Testis (tissue), 2 donors: ENCODE measurements around the gene ZNF503.

ENCODE experiments used
- POLR2A ChIP-seq: fragments of 450-650 bp; IDR thresholded peaks from one replicate; pipeline ENCODE4 v1.6.1; 2017; ENCODE audit warnings: antibody characterized with exemption, mild to moderate bottlenecking, moderate library complexity
- TF ChIP-seq, protein P1 (sequence below), 3 experiments: fragments of 450-650 bp in 2 of 3; fragments of 200-600 bp in 1 of 3; sonication (generic) in 1 of 3; IDR thresholded peaks; one replicate each; pipeline ENCODE4 v1.5.1; 2016 to 2019; ENCODE audit warnings: antibody characterized with exemption in 3 of 3, mild to moderate bottlenecking in 2 of 3, moderate library complexity in 1 of 3

DNA sequence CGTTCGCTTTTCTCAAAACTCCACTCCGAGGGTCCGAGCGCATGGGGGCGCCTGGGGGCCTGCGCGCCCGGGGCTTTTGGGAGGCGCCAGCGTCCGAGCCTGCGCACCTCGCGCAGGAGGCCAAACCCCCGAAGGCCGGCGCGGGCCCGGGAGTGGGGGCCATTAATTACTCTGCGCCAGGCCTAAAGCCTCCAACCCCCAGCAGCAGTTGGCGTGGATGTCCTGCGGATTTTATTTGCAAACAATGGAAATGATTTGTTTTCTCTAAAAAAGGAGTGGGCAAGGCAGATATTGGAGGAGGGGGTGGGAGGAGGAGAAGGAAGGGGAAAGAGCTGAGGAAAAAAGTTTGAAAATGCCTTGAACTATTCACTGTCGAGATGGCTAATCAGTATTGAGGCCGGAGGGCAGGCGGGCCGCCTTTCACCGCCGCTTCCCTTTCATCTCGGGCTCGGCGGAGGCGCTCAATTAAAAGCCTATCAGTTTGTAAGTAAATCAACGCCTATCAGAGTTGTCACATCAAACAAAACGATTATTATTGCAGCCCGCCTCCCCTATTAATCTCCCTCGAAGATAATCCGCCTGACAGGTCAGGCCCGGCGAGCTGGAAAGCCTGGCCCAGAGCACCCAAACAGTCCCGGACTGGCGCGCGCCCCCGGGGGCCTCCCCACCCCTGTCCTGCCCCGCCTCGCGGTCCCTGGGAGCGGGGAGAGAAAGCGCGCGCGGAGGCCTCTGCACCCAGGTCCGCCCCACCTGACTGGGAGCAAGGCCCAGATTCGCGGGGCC lies 3.4 kb upstream of the ZNF503 start:
- TF ChIP-seq, protein P1, sequence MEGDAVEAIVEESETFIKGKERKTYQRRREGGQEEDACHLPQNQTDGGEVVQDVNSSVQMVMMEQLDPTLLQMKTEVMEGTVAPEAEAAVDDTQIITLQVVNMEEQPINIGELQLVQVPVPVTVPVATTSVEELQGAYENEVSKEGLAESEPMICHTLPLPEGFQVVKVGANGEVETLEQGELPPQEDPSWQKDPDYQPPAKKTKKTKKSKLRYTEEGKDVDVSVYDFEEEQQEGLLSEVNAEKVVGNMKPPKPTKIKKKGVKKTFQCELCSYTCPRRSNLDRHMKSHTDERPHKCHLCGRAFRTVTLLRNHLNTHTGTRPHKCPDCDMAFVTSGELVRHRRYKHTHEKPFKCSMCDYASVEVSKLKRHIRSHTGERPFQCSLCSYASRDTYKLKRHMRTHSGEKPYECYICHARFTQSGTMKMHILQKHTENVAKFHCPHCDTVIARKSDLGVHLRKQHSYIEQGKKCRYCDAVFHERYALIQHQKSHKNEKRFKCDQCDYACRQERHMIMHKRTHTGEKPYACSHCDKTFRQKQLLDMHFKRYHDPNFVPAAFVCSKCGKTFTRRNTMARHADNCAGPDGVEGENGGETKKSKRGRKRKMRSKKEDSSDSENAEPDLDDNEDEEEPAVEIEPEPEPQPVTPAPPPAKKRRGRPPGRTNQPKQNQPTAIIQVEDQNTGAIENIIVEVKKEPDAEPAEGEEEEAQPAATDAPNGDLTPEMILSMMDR (IDR thresholded peaks at IDR 0.05) = no peak
- no peak for TF ChIP-seq POLR2A
